ENCODE data around the gene WWOX. TPM values are rescaled to one million over a fixed set of nuclear protein-coding genes. Genes with fewer than 3 reads are reported as not detected.

The WWOX gene
- total and polyA plus RNA-seq, 2 of the 4 experiments (the other 2 are of a cell fraction), result 2.7 to 5.4 TPM

DNA sequence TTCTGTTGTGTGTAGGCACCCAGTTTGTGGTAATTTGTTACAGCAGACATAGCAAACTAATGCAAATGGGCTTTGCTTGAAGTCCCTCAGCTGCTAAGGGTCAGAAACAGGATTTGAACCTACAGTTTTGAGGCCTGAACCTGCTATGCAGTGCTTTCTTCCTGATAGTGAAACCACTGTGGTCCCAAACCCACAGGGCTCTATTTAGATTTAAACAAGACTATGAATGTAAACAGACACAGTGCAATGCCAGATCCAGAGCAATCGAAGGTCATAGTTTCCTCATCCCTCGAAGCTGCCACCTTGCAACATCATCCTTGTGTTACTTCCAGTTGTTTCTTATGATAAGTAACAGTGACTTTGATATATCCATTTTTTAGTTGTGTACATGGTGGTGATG is 630.2 kb downstream of the WWOX start:
- H2AFZ ChIP-seq (replicated peaks; ENCODE audit: low read length, poor library complexity), result no peak overlapping the region
- POLR2A ChIA-PET (ENCODE audit: unreplicated experiment), result no interaction called here
- no peaks in the 10 kb centered on the region for H3K79me1 ChIP-seq (ENCODE audit: low read depth in 1 of 2, low read length in 2 of 2)
- BruUV-seq (replicated peaks), result no TSS peak
- H2BK120ac ChIP-seq (ENCODE audit: low read depth, low read length), result no peak overlapping the region
- H3K56ac ChIP-seq (ENCODE audit: extremely low read depth, insufficient read depth, low read length), result no peak overlapping the region
- DNase-seq (no peak), ATAC-seq (ENCODE audit: low read depth) (no peak)
- H3K4me3 ChIP-seq (ENCODE audit: insufficient read depth, low read depth, low read length), result no peak overlapping the region
- H4K20me1 ChIP-seq (ENCODE audit: insufficient read depth, low read length), result no peaks in the 10 kb centered on the region
- no peak overlapping the region for H3K18ac ChIP-seq (ENCODE audit: low read depth, low read length)
- no peaks in the 10 kb centered on the region for H3K27me3 ChIP-seq (ENCODE audit: control insufficient read depth, insufficient read depth, low read length)
- H3K4me1 ChIP-seq (ENCODE audit: control insufficient read depth, insufficient read depth, low read length), result no peaks in the 10 kb centered on the region
- dilution Hi-C loops (cut with HindIII; ENCODE audit: low sequenced_read_pairs, unreplicated experiment) (no loop called here), in situ Hi-C loops (cut with MboI; ENCODE audit: low sequenced_read_pairs) (no loop called here), intact Hi-C loops (cut with micrococcal nuclease) (no loop called here)
- no peak overlapping the region for H3K4me2 ChIP-seq (ENCODE audit: low read depth, low read length)
- no peak overlapping the region for H2BK5ac ChIP-seq (ENCODE audit: low read depth, low read length, poor library complexity, severe bottlenecking)
- no peak overlapping the region for H4K91ac ChIP-seq (ENCODE audit: insufficient read depth, low read depth, low read length)
- no peak overlapping the region for H3K23ac ChIP-seq (ENCODE audit: low read depth, low read length)
- H2AK5ac ChIP-seq (ENCODE audit: low read depth, low read length), result no peak overlapping the region
- H2AK9ac ChIP-seq (replicated peaks; ENCODE audit: low read depth, low read length, poor library complexity), result no peak overlapping the region
- H3K9me3 ChIP-seq (ENCODE audit: control insufficient read depth, insufficient read depth, low read length), result peaks cover 15% of the 10 kb centered on the region
- CTCF ChIA-PET, result no interaction called here
- no peak overlapping the region for H3K27ac ChIP-seq (ENCODE audit: insufficient read depth, low read length)
- H3K9ac ChIP-seq (ENCODE audit: low read depth, low read length), result no peak overlapping the region
- TF ChIP-seq MAFK (IDR thresholded peaks at IDR 0.05; ENCODE audit: low read depth, low read length) (no peak), CHD1 (IDR thresholded peaks at IDR 0.05; ENCODE audit: low read depth, low read length) (no peak), CEBPB (IDR thresholded peaks at IDR 0.05; ENCODE audit: low read depth, low read length) (no peak), MXI1 (IDR thresholded peaks at IDR 0.05; ENCODE audit: borderline replicate concordance, low read depth, low read length) (no peak), RAD21 (IDR thresholded peaks at IDR 0.05; ENCODE audit: low read length) (no peak), FOS (IDR thresholded peaks at IDR 0.05; ENCODE audit: low read depth, low read length) (no peak), SMC3 (IDR thresholded peaks at IDR 0.05; ENCODE audit: low read depth, low read length) (no peak), NFE2L2 (IDR thresholded peaks at IDR 0.05; ENCODE audit: low read depth, low read length) (no peak), MAZ (IDR thresholded peaks at IDR 0.05; ENCODE audit: borderline replicate concordance, low read depth, low read length) (no peak), POLR2A (IDR thresholded peaks at IDR 0.05; ENCODE audit: low read depth, low read length) (no peak), BHLHE40 (IDR thresholded peaks at IDR 0.05; ENCODE audit: low read depth, low read length) (no peak), RCOR1 (IDR thresholded peaks at IDR 0.05; ENCODE audit: insufficient replicate concordance, low read length) (no peak), RFX5 (IDR thresholded peaks at IDR 0.05; ENCODE audit: low read depth, low read length) (no peak)
- TF ChIP-seq, protein P1, sequence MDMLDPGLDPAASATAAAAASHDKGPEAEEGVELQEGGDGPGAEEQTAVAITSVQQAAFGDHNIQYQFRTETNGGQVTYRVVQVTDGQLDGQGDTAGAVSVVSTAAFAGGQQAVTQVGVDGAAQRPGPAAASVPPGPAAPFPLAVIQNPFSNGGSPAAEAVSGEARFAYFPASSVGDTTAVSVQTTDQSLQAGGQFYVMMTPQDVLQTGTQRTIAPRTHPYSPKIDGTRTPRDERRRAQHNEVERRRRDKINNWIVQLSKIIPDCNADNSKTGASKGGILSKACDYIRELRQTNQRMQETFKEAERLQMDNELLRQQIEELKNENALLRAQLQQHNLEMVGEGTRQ (IDR thresholded peaks at IDR 0.05; ENCODE audit: low read depth, low read length), result no peak
- TF ChIP-seq, protein P2, sequence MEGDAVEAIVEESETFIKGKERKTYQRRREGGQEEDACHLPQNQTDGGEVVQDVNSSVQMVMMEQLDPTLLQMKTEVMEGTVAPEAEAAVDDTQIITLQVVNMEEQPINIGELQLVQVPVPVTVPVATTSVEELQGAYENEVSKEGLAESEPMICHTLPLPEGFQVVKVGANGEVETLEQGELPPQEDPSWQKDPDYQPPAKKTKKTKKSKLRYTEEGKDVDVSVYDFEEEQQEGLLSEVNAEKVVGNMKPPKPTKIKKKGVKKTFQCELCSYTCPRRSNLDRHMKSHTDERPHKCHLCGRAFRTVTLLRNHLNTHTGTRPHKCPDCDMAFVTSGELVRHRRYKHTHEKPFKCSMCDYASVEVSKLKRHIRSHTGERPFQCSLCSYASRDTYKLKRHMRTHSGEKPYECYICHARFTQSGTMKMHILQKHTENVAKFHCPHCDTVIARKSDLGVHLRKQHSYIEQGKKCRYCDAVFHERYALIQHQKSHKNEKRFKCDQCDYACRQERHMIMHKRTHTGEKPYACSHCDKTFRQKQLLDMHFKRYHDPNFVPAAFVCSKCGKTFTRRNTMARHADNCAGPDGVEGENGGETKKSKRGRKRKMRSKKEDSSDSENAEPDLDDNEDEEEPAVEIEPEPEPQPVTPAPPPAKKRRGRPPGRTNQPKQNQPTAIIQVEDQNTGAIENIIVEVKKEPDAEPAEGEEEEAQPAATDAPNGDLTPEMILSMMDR (conservative IDR thresholded peaks at IDR 0.05; ENCODE audit: low read depth, low read length), result no peak
- no peak overlapping the region for H4K5ac ChIP-seq (ENCODE audit: low read depth, low read length)
- H3K14ac ChIP-seq (replicated peaks; ENCODE audit: low read depth, low read length), result no peak overlapping the region
- H3K9me1 ChIP-seq (ENCODE audit: insufficient read depth, low read length), result no peaks in the 10 kb centered on the region
- no peak overlapping the region for H3K4ac ChIP-seq (ENCODE audit: low read depth, low read length)
- H2BK15ac ChIP-seq (ENCODE audit: low read depth, low read length), result no peak overlapping the region
- H2BK20ac ChIP-seq (ENCODE audit: low read depth, low read length), result no peak overlapping the region
- WGBS, 2 experiments (ENCODE audit: extremely low coverage in 2 of 2, insufficient read length in 1 of 2), result no CpG with 5 or more reads among the region's 2 CpGs
- no peak overlapping the region for H4K8ac ChIP-seq (ENCODE audit: low read depth in 2 of 2, low read length in 2 of 2)
- no peaks in the 10 kb centered on the region for H3K36me3 ChIP-seq (ENCODE audit: control insufficient read depth, insufficient read depth, low read length)
